HG03558 (cell line): ENCODE results near the gene PDK3.

Experiments used
- ATAC-seq: cut with Tn5 transposase; IDR thresholded peaks from one replicate; pipeline ENCODE4 v1.9.1; 2021; ENCODE audit warnings: moderate number of reproducible peaks; ENCODE audit not compliant: unreplicated experiment; ENCODE audit errors: extremely low read depth

The PDK3 gene

DNA sequence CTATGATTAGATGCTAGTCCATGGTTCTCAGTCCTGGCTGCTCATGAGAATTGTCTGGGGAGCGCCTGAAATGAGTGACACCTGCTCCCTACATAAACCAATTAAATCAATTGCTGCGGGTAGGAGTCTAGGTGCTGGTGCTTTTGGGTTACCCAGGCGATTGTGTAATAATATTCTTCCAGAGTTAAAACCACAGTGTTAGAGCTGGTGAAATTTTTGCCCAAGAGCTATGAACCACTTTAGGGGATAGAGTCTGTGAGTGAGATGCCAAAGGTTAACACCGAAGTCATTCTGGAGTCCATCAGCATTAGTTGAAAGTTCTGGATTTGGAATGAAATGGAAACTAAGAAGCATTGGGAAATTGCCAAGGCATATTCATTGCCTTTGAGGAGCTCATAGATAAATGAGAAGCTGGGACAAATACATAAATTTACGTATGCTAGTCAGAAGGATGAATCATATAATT, 15.3 kb downstream of the PDK3 start:
- ATAC-seq = peak; percentile 7

- no peak for ATAC-seq
Observed at GRCh38 chrX:24482823-24483415, 17.8 kb downstream of the PDK3 start.

DNA sequence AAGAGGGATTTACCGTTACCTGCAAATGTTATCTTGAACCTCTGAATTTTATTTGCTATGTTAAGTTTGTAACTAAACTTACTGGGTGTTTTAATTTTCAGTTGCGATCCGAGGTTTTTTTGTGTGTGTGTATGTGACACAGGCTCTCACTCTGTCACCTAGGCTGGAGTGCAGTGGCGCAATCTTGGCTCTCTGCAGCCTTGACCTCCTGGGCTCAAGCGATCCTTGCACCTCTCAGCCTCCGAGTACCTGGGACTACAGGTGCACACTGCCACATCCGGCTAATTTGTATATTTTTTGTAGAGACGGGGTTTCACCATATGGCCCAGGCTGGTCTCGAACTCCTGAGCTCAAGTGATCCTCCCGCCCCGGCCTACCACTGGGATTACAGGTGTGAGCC, 18.5 kb downstream of the PDK3 start:
- no peak for ATAC-seq

DNA sequence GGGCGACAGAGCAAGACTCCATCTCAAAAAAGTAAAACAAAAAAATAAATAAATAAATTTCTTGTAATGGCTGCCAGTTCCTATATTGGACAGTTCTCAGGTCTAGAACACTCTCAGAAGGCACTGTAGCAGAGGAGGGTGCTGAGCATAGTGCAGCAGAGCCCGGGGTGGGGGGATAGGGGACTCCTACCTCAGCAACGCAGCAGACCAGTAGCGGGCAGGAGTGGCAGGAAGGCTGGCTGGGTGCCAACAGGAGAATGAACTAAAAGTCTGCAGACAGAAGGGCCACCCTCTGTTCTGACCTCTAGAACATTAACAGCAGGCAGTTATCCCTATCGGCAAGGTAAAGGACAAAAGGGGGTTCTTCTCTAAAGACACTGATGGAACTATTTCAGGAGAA, 20.2 kb downstream of the PDK3 start:
- ATAC-seq = no peak

DNA sequence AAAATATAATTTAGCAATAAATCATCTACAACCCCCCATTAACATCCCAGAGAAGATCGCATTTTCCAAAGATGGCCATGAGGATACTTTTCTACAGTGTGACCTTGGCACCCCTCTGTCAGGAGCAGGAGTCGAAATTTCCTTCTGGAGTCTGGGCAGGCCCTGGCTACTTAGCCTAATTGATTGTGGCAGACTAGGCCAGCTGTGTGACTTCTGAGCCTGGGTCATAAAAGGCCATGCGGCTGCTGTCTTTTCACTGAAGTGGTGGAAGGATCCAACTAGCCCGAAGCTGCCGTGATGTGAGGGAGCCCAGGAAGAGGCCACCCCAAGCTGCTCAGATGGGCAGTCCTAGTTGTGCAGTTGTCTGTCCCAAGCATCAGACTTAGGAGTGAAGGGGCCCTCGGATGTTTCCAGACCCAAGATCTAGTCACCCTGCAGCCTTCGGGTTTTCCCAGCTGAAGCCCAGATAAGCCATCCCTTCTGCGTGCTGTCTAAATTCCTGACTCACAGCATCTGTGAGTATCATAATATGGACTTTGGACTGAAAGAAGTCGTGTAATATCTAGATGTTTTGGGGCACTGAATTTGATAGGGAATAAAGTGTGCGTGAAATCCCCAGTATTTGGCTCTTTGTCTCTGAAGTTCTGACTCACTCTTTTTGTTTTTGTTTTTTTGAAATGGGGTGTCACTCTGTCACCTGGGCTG, 21.0 kb downstream of the PDK3 start:
- ATAC-seq = no peak

DNA sequence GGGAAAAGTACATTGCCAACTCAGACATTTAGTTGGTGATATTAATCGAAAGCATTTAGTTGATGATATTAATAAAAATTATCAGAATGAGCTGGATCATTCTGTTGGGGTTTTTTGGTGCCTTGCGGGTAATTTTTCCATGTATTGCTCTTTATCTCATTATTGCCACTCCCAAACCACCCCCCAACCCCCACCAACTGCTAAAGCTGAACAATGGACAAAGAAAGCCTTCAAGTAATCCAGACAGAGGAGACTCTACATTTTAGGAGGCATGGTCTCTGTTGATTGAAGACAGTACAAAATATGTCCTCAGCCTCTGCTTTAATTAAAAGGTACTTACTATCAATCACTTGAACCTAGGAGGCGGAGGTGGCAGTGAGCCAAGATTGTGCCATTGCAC, 22.5 kb downstream of the PDK3 start:
- ATAC-seq = no peak

GRCh38 chrX:24491741-24492140, 26.7 kb downstream of the PDK3 start:
- no peak for ATAC-seq

GRCh38 chrX:24493740-24494581, 28.9 kb downstream of the PDK3 start:
- no peak for ATAC-seq

DNA sequence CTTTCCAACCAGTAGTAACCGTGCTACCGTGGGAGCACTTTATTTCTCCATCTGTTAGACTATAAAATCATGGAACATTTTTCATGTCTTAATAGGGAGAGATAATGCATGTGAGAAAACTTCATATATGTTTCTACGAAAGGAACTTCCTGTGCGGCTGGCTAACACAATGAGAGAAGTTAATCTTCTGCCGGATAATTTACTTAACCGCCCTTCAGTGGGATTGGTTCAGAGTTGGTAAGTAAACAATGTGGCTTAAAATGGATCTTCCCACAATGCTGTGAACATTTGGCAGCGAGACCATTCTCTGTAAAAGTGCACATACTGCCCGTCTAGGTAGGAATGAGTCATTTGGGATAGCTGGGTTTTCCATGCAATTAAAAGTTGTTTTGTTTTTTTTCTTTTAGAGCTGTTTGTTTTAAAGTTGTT, 29.6 kb downstream of the PDK3 start:
- ATAC-seq = no peak

- ATAC-seq = no peak
Observed at GRCh38 chrX:24495700-24496099, 30.6 kb downstream of the PDK3 start.

- ATAC-seq = no peak
Observed at GRCh38 chrX:24498181-24498580, 33.1 kb downstream of the PDK3 start.

DNA sequence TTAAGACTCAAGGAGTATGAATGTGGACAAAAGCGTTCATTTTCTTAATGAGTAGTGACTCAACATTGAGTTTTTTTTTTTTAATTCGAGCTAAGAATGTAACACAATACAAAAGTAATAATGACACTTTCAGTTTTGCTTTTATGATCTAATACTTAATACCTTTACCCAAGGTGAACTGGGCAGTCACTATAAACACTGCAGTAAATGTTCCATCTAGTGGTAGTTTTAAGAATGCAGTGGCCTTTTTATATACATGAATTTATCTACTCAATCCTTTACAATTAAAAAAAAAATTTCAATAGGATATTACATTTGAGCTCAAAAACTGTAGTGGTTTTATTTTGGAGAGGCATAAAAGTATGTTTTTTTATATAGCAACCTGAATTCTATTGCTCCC, 33.9 kb downstream of the PDK3 start:
- no peak for ATAC-seq

- ATAC-seq = no peak
Observed at GRCh38 chrX:24506082-24506481, 41.0 kb downstream of the PDK3 start.

GRCh38 chrX:24508375-24508774, 43.3 kb downstream of the PDK3 start:
- no peak for ATAC-seq

GRCh38 chrX:24513416-24513815, 48.3 kb downstream of the PDK3 start:
- ATAC-seq = peak; percentile 89

DNA sequence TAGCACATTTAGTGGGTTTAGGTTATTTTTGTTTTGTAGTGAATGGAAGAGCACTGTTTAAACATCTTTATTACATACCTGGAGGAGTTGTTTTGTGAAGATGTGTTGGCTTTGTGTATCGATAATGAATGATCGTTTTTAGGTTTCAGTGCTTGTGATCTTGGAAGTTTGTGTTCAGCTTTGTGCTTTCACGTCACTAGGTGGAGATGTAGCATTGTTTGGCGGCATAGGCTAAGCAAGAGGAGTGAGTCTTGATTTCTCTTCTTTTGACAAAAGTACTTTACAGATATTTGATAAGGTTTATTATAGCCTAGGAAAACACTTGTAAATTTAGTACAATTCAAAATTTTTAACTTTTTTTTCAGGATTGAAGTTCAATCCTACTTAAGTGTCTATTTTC, 50.4 kb downstream of the PDK3 start:
- ATAC-seq = no peak

GRCh38 chrX:24520472-24520871, 55.4 kb downstream of the PDK3 start:
- no peak for ATAC-seq

DNA sequence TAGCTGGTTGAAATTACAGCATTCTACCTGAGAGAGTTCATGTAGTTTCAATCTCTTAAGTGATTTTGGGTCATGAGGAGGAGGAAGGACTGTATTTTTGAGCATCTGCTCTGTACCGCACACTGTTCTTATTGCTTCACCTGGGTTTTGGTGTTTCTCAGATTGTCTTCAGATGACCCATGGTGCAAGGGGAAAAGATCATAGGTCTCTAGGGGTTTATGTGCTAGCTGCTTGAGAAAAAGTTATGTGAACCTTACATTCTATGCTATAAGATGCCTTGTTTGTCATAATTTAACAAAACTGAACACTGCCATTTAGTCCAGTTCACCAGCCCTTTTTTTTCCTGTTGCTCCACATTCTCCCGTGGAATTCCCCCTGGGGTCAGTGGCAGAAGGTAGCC, 60.4 kb downstream of the PDK3 start:
- ATAC-seq = no peak

GRCh38 chrX:24526616-24527015, 61.5 kb downstream of the PDK3 start:
- ATAC-seq = no peak

DNA sequence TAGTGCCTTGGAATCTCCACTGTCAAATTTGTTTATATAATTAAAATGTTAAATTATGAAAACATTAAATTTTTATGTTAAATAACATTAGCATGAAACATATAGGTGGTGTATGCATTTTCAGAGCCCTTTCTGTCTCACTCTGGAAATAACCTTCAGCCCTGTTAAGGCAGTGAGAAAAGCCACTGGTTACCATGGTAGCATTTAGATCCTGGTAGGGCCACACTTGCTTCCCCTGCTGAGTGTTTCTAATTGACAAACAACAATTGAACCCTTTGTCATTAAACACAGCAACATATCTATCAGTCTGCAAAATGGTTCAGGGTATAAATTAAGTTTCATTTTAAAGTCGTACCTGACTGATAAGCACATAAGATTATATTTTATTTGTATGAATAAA, 63.5 kb downstream of the PDK3 start:
- ATAC-seq = no peak

GRCh38 chrX:24536551-24536950, 71.5 kb downstream of the PDK3 start:
- no peak for ATAC-seq
